GM21367 (cell line): Measurements from ENCODE around the gene PIP5KL1.

ENCODE experiments used
- ATAC-seq: cut with Tn5 transposase; IDR thresholded peaks from one replicate; pipeline ENCODE4 v1.9.1; 2021; ENCODE audit not compliant: unreplicated experiment

PIP5KL1 gene

GRCh38 chr9:127968700-127969383, 38.3 kb upstream of the PIP5KL1 start:
- no peak for ATAC-seq

GRCh38 chr9:127968042-127968441, 37.5 kb upstream of the PIP5KL1 start:
- ATAC-seq: no peak

- no peak for ATAC-seq
Observed at GRCh38 chr9:127967151-127967809, 36.7 kb upstream of the PIP5KL1 start.

GRCh38 chr9:127966416-127967150, 36.0 kb upstream of the PIP5KL1 start:
- ATAC-seq: no peak

- ATAC-seq: no peak
Observed at GRCh38 chr9:127965953-127966352, 35.4 kb upstream of the PIP5KL1 start.

- no peak for ATAC-seq
Observed at GRCh38 chr9:127963359-127964064, 32.9 kb upstream of the PIP5KL1 start.

- ATAC-seq: no peak
Observed at GRCh38 chr9:127963041-127963358, 32.4 kb upstream of the PIP5KL1 start.

GRCh38 chr9:127962278-127962677, 31.7 kb upstream of the PIP5KL1 start:
- ATAC-seq: no peak

GRCh38 chr9:127961613-127962155, 31.1 kb upstream of the PIP5KL1 start:
- ATAC-seq: no peak

- ATAC-seq: no peak
Observed at GRCh38 chr9:127961155-127961490, 30.5 kb upstream of the PIP5KL1 start.

- no peak for ATAC-seq
Observed at GRCh38 chr9:127960410-127961154, 30.0 kb upstream of the PIP5KL1 start.

- no peak for ATAC-seq
Observed at GRCh38 chr9:127959841-127960409, 29.3 kb upstream of the PIP5KL1 start.

GRCh38 chr9:127959398-127959797, 28.8 kb upstream of the PIP5KL1 start:
- no peak for ATAC-seq

GRCh38 chr9:127958728-127959127, 28.2 kb upstream of the PIP5KL1 start:
- ATAC-seq: no peak

- ATAC-seq: peak; percentile 54
Observed at GRCh38 chr9:127955294-127956015, 24.9 kb upstream of the PIP5KL1 start.

- no peak for ATAC-seq
Observed at GRCh38 chr9:127954831-127955293, 24.3 kb upstream of the PIP5KL1 start.

GRCh38 chr9:127953768-127954505, 23.4 kb upstream of the PIP5KL1 start:
- no peak for ATAC-seq

- ATAC-seq: no peak
Observed at GRCh38 chr9:127953154-127953553, 22.6 kb upstream of the PIP5KL1 start.
